Keratinocyte (primary cell): ENCODE measurements around the gene WRAP73. TPM values are rescaled to one million over a fixed set of nuclear protein-coding genes. Genes with fewer than 3 reads are reported as not detected.

Experiments
- DNase-seq: peaks from one replicate; pipeline ENCODE4 v3.0.0-alpha.2; 2011; ENCODE audit warnings: low read depth, missing footprints, low spot score
- FAIRE-seq: peaks from 2 replicates; lab custom pipeline; 2011; peaks lifted over from hg19 to GRCh38; lab: Jason Lieb, UNC
- H2AFZ ChIP-seq: 2 replicates; pipeline ENCODE4 v1.6.0; 2012; ENCODE audit warnings: low read length, control low read depth, inconsistent platforms; ENCODE audit not compliant: control insufficient read depth
- H3K27ac ChIP-seq: 2 replicates; pipeline ENCODE4 v1.5.1; 2011; ENCODE audit warnings: low read length; ENCODE audit not compliant: control insufficient read depth, insufficient read depth
- H3K27me3 ChIP-seq: 3 replicates; pipeline ENCODE4 v1.6.0; 2011; ENCODE audit warnings: low read length; ENCODE audit not compliant: control insufficient read depth, insufficient read depth; ENCODE audit errors: extremely low read depth
- H3K36me3 ChIP-seq, 2 experiments: 2 replicates in 1 of 2; 3 replicates in 1 of 2; pipeline ENCODE4 v1.5.1; 2011; ENCODE audit warnings: low read length in 2 of 2, mild to moderate bottlenecking in 1 of 2; ENCODE audit not compliant: control insufficient read depth in 2 of 2, insufficient read depth in 2 of 2; ENCODE audit errors: extremely low read depth in 1 of 2
- H3K4me1 ChIP-seq: 3 replicates; pipeline ENCODE4 v1.5.1; 2011; ENCODE audit warnings: low read length; ENCODE audit not compliant: control insufficient read depth, insufficient read depth; ENCODE audit errors: extremely low read depth
- H3K4me2 ChIP-seq: 3 replicates; pipeline ENCODE4 v1.6.0; 2011; ENCODE audit warnings: low read depth, low read length; ENCODE audit not compliant: control insufficient read depth, insufficient read depth; ENCODE audit errors: extremely low read depth
- H3K4me3 ChIP-seq, 3 experiments: fragments of 200-600 bp in 1 of 3; sonication (generic) in 1 of 3; 2 replicates in 2 of 3; 3 replicates in 1 of 3; pipeline ENCODE4 v1.5.1; 2011 to 2016; ENCODE audit warnings: low read length in 3 of 3, mild to moderate bottlenecking in 3 of 3, control low read depth in 2 of 3, inconsistent platforms in 1 of 3, low read depth in 1 of 3, mixed read lengths in 1 of 3, mixed run types in 1 of 3, moderate library complexity in 1 of 3; ENCODE audit not compliant: control insufficient read depth in 2 of 3, insufficient read depth in 2 of 3; ENCODE audit errors: extremely low read depth in 1 of 3
- H3K79me2 ChIP-seq: 2 replicates; pipeline ENCODE4 v1.6.0; 2012; ENCODE audit warnings: low read length; ENCODE audit not compliant: control insufficient read depth, insufficient read depth
- H3K9ac ChIP-seq: 3 replicates; pipeline ENCODE4 v1.6.0; 2011; ENCODE audit warnings: low read length; ENCODE audit not compliant: control insufficient read depth, insufficient read depth; ENCODE audit errors: extremely low read depth
- H3K9me1 ChIP-seq: 3 replicates; pipeline ENCODE4 v1.6.0; 2011; ENCODE audit warnings: low read length; ENCODE audit not compliant: control insufficient read depth, insufficient read depth; ENCODE audit errors: extremely low read depth
- H3K9me3 ChIP-seq: 2 replicates; pipeline ENCODE4 v1.5.1; 2012; ENCODE audit warnings: low read depth, low read length; ENCODE audit not compliant: control insufficient read depth
- H4K20me1 ChIP-seq: 3 replicates; pipeline ENCODE4 v1.6.0; 2011; ENCODE audit warnings: low read length; ENCODE audit not compliant: control insufficient read depth, insufficient read depth; ENCODE audit errors: extremely low read depth
- EZH2 ChIP-seq: IDR thresholded peaks from one replicate; pipeline ENCODE4 v1.6.1; 2012; ENCODE audit warnings: inconsistent platforms, mild to moderate bottlenecking, low read length, moderate library complexity
- dilution Hi-C: fragments of 300-500 bp; cut with MboI; formaldehyde crosslinking; loops from one replicate; pipeline ENCODE4 v1.7.0; 2020; ENCODE audit warnings: low sequenced_read_pairs; ENCODE audit not compliant: extremely low pct_ligation_motif_present
- polyA plus RNA-seq, 5 experiments: library from polyadenylated mRNA; depleted of rRNA in 3 of 5; stranded (reverse) in 3 of 5; stranded (forward) in 1 of 5; unstranded in 1 of 5; fragments of >200 nt; gene quantifications; 1 replicate in 1 of 5; 2 replicates in 3 of 5; 3 replicates in 1 of 5; pipeline versions ENCODE4 v1.2.1 to v1.2.3, GENCODE V29; 2011 to 2012; ENCODE audit warnings: missing spikeins in 2 of 5, low read depth in 1 of 5, low replicate concordance in 1 of 5
- TF ChIP-seq, protein P1 (sequence below), 3 experiments: IDR thresholded peaks in 1 of 3; conservative IDR thresholded peaks in 1 of 3; optimal IDR thresholded peaks in 1 of 3; 2 replicates in 2 of 3; 3 replicates in 1 of 3; pipeline versions ENCODE3 to v1.5.1; 2011; ENCODE audit warnings: low read length in 3 of 3, mild to moderate bottlenecking in 3 of 3, moderate library complexity in 2 of 3, control low read depth in 1 of 3, inconsistent platforms in 1 of 3; ENCODE audit not compliant: insufficient read depth in 2 of 3; ENCODE audit errors: extremely low read depth in 1 of 3

WRAP73 gene
- polyA plus RNA-seq, 1 donor (not counting 4 experiments of a cell fraction or from before 2014, with no cell fraction given): 18.9 TPM

GRCh38 chr1:3611170-3612019 is 38.5 kb downstream of the WRAP73 start, which contains the start of gene MEGF6:
Gene MEGF6, minus strand, starts transcription at chr1:3611508. Its CDS starts 240 bp downstream, at chr1:3611268.
- dilution Hi-C loops: no loop called here
- TF ChIP-seq, protein P1, sequence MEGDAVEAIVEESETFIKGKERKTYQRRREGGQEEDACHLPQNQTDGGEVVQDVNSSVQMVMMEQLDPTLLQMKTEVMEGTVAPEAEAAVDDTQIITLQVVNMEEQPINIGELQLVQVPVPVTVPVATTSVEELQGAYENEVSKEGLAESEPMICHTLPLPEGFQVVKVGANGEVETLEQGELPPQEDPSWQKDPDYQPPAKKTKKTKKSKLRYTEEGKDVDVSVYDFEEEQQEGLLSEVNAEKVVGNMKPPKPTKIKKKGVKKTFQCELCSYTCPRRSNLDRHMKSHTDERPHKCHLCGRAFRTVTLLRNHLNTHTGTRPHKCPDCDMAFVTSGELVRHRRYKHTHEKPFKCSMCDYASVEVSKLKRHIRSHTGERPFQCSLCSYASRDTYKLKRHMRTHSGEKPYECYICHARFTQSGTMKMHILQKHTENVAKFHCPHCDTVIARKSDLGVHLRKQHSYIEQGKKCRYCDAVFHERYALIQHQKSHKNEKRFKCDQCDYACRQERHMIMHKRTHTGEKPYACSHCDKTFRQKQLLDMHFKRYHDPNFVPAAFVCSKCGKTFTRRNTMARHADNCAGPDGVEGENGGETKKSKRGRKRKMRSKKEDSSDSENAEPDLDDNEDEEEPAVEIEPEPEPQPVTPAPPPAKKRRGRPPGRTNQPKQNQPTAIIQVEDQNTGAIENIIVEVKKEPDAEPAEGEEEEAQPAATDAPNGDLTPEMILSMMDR (optimal IDR thresholded peaks at IDR 0.05 in 1 of 3, IDR thresholded peaks at IDR 0.05 in 1 of 3, conservative IDR thresholded peaks at IDR 0.05 in 1 of 3; ENCODE audit: extremely low read depth in 1 of 3, insufficient read depth in 2 of 3, low read length in 3 of 3): no peak
- TF ChIP-seq EZH2: no peak
- H3K4me3 ChIP-seq: peak within 1 kb of the TSS in 1 of 3 experiments; percentile 12
- H3K9ac ChIP-seq: no peak within 1 kb of the TSS
- peaks cover 8% of the 10 kb centered on the region for H3K4me1 ChIP-seq
- no peaks in the 10 kb centered on the region for H3K79me2 ChIP-seq
- H3K4me2 ChIP-seq: peak within 1 kb of the TSS; percentile 54
- no peak within 1 kb of the TSS for H3K27ac ChIP-seq
- H3K36me3 ChIP-seq: no peaks in the 10 kb centered on the region
- no peaks in the 10 kb centered on the region for H3K9me3 ChIP-seq
- peaks cover 27% of the 10 kb centered on the region for H3K27me3 ChIP-seq
- H3K9me1 ChIP-seq: no peaks in the 10 kb centered on the region
- no peaks in the 10 kb centered on the region for H4K20me1 ChIP-seq
- DNase-seq (no peak), FAIRE-seq (no peak)
- H2AFZ ChIP-seq: no peak within 1 kb of the TSS

- H3K79me2 ChIP-seq: no peaks in the 10 kb centered on the region
- TF ChIP-seq EZH2: peak; percentile 77
- TF ChIP-seq, protein P1 (optimal IDR thresholded peaks at IDR 0.05 in 1 of 3, IDR thresholded peaks at IDR 0.05 in 1 of 3, conservative IDR thresholded peaks at IDR 0.05 in 1 of 3; ENCODE audit: extremely low read depth in 1 of 3, insufficient read depth in 2 of 3, low read length in 3 of 3): no peak
- H3K9me3 ChIP-seq: no peaks in the 10 kb centered on the region
- H3K4me3 ChIP-seq: peak overlapping the region in 1 of 3 experiments; percentile 12
- no peaks in the 10 kb centered on the region for H3K9me1 ChIP-seq
- FAIRE-seq: no peak
- DNase-seq: no peak
- H2AFZ ChIP-seq: no peak overlapping the region
- H4K20me1 ChIP-seq: no peaks in the 10 kb centered on the region
- no peaks in the 10 kb centered on the region for H3K36me3 ChIP-seq
- H3K27me3 ChIP-seq: peaks cover 27% of the 10 kb centered on the region
- no peak overlapping the region for H3K9ac ChIP-seq
- H3K4me1 ChIP-seq: peaks cover 8% of the 10 kb centered on the region
- dilution Hi-C loops: no loop called here
- H3K27ac ChIP-seq: no peak overlapping the region
- H3K4me2 ChIP-seq: peak overlapping the region; percentile 54
These were observed 39.3 kb downstream of the WRAP73 start for GRCh38 chr1:3610527-3611169.
